ENCODE results near the gene HGF.
"Not testable (repeated sequence)": the region's sequence is repeated elsewhere in the genome, so short reads cannot be mapped to it uniquely, and the experiment has no call there.

Gene HGF

DNA sequence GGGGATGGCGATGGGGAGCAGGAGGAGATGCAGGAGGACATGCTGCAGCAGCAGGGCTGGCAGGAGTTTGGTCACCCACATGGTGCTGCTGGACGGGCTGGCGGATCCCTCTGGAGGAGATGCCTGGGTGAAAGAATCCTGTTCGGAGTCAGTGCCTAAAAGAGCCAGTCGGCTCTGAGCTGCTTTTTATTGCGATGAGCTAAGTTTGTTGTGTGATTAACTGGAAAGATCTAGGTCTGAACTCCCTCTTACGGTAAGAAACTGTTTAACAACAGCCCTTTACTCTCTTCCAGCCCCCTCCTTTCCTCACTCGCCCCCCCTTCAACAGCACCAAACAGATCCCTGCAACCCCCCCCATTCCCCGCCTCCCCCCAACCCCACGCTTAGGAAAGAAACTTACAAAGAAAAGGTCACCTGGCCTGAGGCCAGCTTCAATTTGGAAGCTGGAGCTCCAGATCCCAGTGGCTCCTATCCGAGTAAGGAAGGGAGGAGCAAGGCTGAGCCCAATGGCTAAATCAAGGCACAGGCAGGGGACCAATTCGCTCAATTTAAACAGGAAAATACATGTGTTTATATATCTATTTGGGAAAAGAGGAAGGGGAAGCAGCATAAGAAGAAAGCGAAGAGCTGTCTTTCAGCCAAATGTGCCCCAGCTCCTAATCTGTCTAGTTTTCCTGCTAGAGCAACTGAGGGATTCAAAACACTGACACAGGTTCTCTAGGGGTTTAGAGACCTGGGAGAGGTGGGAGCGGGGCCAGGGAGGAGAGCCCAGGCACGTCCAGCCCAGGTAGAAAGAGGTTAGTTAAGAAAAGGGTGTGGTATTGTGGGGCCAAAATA lies at the start of gene HGF:
TSS of gene HGF (minus strand) at position 157 of the 837 bp plus-strand sequence. CDS start at position 81, 76 bp downstream.
- no peak within 1 kb of the TSS for H3K4me3 ChIP-seq (ENCODE audit: low read depth, low read length)

GRCh38 chr7:81816312-81816711 lies 46.5 kb upstream of the HGF start:
- no peak overlapping the region for H3K4me3 ChIP-seq (ENCODE audit: low read depth, low read length)

GRCh38 chr7:81812866-81813476 lies 43.1 kb upstream of the HGF start:
- H3K4me3 ChIP-seq (ENCODE audit: low read depth, low read length) = not testable (repeated sequence)

DNA sequence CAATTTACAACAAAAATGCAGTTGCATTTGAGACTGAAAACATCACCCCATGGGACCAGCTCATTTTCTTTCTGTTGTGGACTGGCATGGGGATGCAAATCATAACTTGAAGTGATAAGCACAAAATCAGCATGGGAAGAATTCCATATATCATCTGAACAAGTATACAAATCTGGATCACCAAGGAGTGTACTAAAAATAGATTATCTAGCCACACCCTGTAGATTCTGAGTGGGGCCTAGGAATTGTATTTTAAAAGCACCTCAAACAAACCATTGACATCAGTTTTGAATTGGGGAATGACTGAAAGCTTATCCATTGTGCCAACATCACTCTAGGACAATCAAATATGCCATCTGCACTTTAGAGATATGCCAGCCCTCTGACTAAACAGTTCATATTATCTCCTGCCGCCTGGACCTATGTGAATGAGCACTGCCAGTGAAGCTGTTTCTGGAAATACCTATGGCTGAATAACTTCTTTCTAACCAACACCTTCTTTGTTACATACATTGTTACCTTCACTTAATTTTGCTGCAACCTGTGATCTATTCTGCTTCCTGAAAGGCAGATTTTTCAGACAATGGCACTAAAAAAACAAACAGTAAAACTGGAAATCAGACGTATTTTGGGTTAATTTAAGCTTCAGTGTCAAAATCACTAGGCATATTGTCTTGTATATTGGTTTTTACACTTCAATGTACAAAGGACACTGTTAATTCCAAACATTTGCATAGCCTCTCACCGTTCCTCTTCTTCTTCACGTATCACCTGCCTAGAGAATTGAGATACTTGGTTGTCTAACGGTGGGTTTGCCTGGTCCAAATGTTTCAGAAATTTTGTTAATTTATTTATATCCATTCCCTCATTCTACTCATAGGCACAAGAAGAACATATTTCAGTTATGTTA lies 42.4 kb upstream of the HGF start:
- H3K4me3 ChIP-seq (ENCODE audit: low read depth, low read length) = no peak overlapping the region

- H3K4me3 ChIP-seq (ENCODE audit: low read depth, low read length) = no peak overlapping the region
Measured at GRCh38 chr7:81810476-81811155, 40.8 kb upstream of the HGF start.

DNA sequence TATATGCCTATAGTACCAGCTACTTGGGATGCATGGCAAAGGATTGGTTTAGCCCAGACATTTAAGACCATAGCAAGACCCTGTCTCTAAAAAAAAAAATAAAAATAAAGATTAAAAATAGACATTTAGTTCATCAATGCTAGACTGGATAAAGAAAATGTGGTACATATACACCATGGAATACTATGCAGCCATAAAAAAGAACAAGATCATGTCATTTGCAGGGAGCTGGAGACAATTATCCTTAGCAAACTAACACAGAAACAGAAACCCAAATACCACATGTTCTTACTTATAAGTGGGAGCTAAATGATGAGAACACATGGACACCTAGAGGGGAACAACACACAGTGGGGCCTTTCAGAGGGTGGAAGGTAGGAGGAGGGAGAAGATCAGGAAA lies 38.5 kb upstream of the HGF start:
- H3K4me3 ChIP-seq (ENCODE audit: low read depth, low read length) = not testable (repeated sequence)

GRCh38 chr7:81803267-81803666 lies 33.4 kb upstream of the HGF start:
- H3K4me3 ChIP-seq (ENCODE audit: low read depth, low read length) = no peak overlapping the region

- no peak overlapping the region for H3K4me3 ChIP-seq (ENCODE audit: low read depth, low read length)
Measured at GRCh38 chr7:81802251-81802650, 32.4 kb upstream of the HGF start.

GRCh38 chr7:81801532-81801931 lies 31.7 kb upstream of the HGF start:
- H3K4me3 ChIP-seq (ENCODE audit: low read depth, low read length) = no peak overlapping the region

DNA sequence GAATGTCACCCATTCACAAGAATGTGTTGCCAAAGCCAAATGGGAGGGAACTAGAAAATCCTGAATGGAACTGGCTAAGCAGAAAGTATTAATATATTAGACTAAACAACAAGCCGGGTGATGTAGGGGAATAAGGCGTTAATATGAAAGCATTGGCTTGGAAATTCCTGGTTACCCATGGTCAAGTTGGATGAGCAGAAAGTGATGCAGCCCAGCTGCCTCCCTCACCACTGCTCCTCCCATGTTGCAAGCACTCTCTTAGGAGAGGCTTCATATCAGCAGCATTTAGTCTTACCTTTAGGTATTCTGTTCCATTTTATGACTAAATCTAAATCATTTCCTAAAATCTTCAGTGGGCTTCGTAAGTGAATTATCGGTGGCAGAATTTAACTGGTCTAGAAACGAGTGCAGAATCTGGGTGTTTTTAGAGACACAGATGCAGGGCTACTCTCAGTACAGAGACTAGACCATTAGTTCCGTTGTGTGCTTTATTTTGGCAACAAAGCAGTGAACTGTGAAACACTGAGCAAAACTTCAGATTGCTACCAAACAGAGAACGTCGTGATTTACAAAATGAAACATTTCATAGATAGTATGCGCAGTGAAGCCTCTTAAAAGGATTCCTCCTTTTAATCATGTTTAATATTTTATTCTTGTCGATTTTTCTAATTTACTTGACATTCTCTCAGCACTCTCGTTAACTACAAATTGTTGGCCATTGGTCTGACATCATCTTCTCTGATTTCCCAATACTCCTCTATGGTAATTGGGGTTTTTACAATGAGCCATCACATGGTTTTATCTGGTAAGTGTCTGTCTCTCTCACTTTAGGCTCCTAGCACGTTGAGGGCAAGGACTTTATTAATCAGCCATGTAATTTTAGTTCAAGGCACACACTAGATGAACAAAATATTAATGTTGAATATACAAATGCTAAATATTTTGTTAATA lies 22.0 kb upstream of the HGF start:
- H3K4me3 ChIP-seq (ENCODE audit: low read depth, low read length) = no peak overlapping the region

DNA sequence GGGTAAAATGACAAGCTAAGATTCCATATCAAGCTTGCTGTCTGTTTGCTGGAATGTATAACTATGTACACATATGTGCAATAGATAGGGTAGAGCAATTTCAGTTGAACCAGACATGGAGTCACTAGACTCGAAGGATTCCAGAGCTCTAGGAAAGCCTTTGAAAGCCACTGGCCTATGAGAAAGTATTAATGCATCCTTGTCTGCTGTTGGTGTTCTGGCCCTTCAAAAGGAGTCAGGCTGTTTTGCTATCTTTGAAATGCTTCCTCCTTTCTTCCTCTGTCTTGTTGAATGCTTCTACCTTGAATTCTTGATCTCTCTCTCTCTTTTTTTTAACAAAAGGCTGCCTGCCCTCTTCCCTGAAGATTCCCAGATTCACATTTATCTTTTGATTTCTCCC lies 20.8 kb upstream of the HGF start:
- H3K4me3 ChIP-seq (ENCODE audit: low read depth, low read length) = no peak overlapping the region

GRCh38 chr7:81790120-81790500 lies 20.3 kb upstream of the HGF start:
- H3K4me3 ChIP-seq (ENCODE audit: low read depth, low read length) = no peak overlapping the region

- no peak overlapping the region for H3K4me3 ChIP-seq (ENCODE audit: low read depth, low read length)
Measured at GRCh38 chr7:81789406-81790119, 19.7 kb upstream of the HGF start.

DNA sequence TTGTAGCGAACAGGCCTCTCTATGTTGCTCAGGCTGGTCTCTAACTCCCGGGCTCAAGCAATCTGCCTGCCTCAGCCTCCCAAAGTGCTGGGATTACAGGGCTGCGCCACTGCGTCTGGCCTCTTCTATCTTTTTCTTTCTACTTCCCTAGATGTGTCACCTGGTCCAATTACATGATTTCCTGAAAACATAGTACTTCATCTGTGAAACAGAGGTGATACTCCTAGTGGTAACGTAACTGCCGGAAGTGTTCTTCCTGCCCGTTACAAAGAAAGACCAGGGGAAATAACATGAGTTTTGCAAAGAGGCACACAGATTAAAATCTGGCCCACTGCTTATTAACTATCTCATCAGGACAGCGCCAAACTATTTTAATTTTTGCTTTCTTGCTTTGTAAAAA lies 18.4 kb upstream of the HGF start:
- H3K4me3 ChIP-seq (ENCODE audit: low read depth, low read length) = no peak overlapping the region

DNA sequence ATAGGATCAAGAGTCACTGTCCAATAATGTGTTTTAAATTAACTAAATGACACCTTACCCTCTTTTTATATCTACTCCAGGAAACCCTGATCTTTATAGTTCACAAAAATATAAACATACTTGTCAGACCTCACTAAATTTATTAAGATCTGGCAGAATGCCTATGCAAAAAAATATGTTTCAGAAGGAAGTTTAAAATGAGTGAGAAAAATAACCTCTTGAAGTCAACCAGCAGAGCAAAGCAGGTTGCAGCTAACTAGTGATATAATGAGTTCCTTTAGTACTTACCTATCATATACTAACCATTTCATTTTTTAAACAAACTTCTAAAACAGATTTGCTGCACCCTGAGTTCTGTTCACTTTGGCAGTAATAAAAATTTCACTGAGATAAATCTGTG lies 14.0 kb upstream of the HGF start:
- no peak overlapping the region for H3K4me3 ChIP-seq (ENCODE audit: low read depth, low read length)

- no peak overlapping the region for H3K4me3 ChIP-seq (ENCODE audit: low read depth, low read length)
Measured at GRCh38 chr7:81780914-81781693, 11.3 kb upstream of the HGF start.

- H3K4me3 ChIP-seq (ENCODE audit: low read depth, low read length) = no peak overlapping the region
Measured at GRCh38 chr7:81779706-81780105, 9.9 kb upstream of the HGF start.

- H3K4me3 ChIP-seq (ENCODE audit: low read depth, low read length) = no peak overlapping the region
Measured at GRCh38 chr7:81777697-81778096, 7.8 kb upstream of the HGF start.
